Measurements from ENCODE around the gene LCLAT1. TPM values are rescaled to one million over a fixed set of nuclear protein-coding genes. Genes with fewer than 3 reads are reported as not detected.

LCLAT1 gene
- total and polyA plus RNA-seq, 4 donors: 2.4 to 14.6 (median 10.7) TPM

DNA sequence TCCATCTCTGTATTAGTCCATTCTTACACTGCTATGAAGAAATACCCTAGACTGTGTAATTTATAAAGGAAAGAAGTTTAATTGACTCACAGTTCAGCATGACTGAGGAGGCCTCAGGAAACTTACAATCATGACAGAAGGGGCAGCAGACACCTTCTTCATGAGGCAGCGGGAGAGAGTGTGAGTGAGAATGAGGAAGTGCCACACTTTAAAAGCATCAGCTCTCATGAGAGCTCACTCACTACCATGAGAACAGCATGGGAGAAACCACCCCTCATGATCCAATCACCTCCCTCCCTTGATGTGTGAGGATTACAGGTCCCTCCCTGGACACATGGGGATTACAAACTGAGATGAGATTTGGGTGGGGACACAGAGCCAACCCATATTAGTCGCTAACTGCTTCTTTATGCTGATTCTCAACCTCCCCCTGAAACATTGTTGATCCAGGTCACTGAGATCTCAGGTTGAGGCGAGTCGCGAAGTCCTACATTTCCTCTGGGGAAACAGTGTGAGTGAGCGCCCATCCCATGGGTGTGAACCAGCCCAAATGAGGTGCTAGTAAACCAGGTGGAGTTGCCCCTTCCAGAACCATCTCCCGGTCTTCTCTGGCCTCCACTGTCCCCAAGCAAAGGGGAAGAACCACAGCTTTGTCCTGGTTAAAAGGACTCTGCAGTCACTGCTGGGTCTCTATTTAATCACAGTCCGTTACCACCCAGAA lies 236.3 kb downstream of the LCLAT1 start (continued):
- TF ChIP-seq GABPA (IDR thresholded peaks at IDR 0.05 in 1 of 2, conservative IDR thresholded peaks at IDR 0.05 in 1 of 2): no peak
- no peak for TF ChIP-seq SP1 (IDR thresholded peaks at IDR 0.05)
- TF ChIP-seq NR2F2 (IDR thresholded peaks at IDR 0.05): no peak
- TF ChIP-seq, protein P1, sequence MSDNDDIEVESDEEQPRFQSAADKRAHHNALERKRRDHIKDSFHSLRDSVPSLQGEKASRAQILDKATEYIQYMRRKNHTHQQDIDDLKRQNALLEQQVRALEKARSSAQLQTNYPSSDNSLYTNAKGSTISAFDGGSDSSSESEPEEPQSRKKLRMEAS (IDR thresholded peaks at IDR 0.05): no peak
- TF ChIP-seq RAD21 (IDR thresholded peaks at IDR 0.05): no peak

- no peak overlapping the region for H3K4me3 ChIP-seq (ENCODE audit: low read depth in 1 of 3, low read length in 3 of 3)
- no peaks in the 10 kb centered on the region for H3K4me1 ChIP-seq (ENCODE audit: control insufficient read depth in 4 of 4, insufficient read depth in 4 of 4, low read length in 3 of 4)
- no peaks in the 10 kb centered on the region for H3K36me3 ChIP-seq (ENCODE audit: control insufficient read depth in 4 of 4, insufficient read depth in 3 of 4, low read depth in 1 of 4, low read length in 3 of 4)
- no peak overlapping the region for H3K27ac ChIP-seq (ENCODE audit: low read depth in 1 of 2, low read length in 2 of 2)
- 91% methylated on average over 8 of the region's 8 CpGs for WGBS
- TF ChIP-seq, protein P2, sequence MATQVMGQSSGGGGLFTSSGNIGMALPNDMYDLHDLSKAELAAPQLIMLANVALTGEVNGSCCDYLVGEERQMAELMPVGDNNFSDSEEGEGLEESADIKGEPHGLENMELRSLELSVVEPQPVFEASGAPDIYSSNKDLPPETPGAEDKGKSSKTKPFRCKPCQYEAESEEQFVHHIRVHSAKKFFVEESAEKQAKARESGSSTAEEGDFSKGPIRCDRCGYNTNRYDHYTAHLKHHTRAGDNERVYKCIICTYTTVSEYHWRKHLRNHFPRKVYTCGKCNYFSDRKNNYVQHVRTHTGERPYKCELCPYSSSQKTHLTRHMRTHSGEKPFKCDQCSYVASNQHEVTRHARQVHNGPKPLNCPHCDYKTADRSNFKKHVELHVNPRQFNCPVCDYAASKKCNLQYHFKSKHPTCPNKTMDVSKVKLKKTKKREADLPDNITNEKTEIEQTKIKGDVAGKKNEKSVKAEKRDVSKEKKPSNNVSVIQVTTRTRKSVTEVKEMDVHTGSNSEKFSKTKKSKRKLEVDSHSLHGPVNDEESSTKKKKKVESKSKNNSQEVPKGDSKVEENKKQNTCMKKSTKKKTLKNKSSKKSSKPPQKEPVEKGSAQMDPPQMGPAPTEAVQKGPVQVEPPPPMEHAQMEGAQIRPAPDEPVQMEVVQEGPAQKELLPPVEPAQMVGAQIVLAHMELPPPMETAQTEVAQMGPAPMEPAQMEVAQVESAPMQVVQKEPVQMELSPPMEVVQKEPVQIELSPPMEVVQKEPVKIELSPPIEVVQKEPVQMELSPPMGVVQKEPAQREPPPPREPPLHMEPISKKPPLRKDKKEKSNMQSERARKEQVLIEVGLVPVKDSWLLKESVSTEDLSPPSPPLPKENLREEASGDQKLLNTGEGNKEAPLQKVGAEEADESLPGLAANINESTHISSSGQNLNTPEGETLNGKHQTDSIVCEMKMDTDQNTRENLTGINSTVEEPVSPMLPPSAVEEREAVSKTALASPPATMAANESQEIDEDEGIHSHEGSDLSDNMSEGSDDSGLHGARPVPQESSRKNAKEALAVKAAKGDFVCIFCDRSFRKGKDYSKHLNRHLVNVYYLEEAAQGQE (IDR thresholded peaks at IDR 0.05): no peak
- no peak for TF ChIP-seq SP1 (IDR thresholded peaks at IDR 0.05)
- no peaks in the 10 kb centered on the region for H3K27me3 ChIP-seq (ENCODE audit: control insufficient read depth in 4 of 4, insufficient read depth in 4 of 4, low read length in 3 of 4)
- DNase-seq (ENCODE audit: low spot score): peak; percentile 8
- no peak overlapping the region for H3K9ac ChIP-seq (ENCODE audit: low read depth in 1 of 2, low read length in 2 of 2)
- H3K9me3 ChIP-seq (ENCODE audit: control insufficient read depth in 4 of 4, low read length in 3 of 4): no peaks in the 10 kb centered on the region
Observed at GRCh38 chr2:30684026-30684425, 237.0 kb downstream of the LCLAT1 start.

- TF ChIP-seq CTCF (IDR thresholded peaks at IDR 0.05; ENCODE audit: low read depth, low read length, missing input control) (no peak), YY1 (IDR thresholded peaks at IDR 0.05) (no peak)
- Histone ChIP-seq H3K9ac (ENCODE audit: low read depth in 1 of 2, low read length in 2 of 2) (no peak overlapping the region), H3K36me3 (ENCODE audit: control insufficient read depth in 4 of 4, insufficient read depth in 3 of 4, low read depth in 1 of 4, low read length in 3 of 4) (no peaks in the 10 kb centered on the region), H3K27ac (ENCODE audit: low read depth in 1 of 2, low read length in 2 of 2) (no peak overlapping the region), H3K4me1 (ENCODE audit: control insufficient read depth in 4 of 4, insufficient read depth in 4 of 4, low read length in 3 of 4) (no peaks in the 10 kb centered on the region), H3K4me3 (ENCODE audit: low read depth in 1 of 3, low read length in 3 of 3) (no peak overlapping the region), H3K27me3 (ENCODE audit: control insufficient read depth in 4 of 4, insufficient read depth in 4 of 4, low read length in 3 of 4) (no peaks in the 10 kb centered on the region), H3K9me3 (ENCODE audit: control insufficient read depth in 4 of 4, low read length in 3 of 4) (no peaks in the 10 kb centered on the region)
- no peak for DNase-seq (ENCODE audit: low spot score)
- 88% methylated on average over 5 of the region's 5 CpGs for WGBS
Observed at GRCh38 chr2:30684516-30684915, 237.5 kb downstream of the LCLAT1 start.

DNA sequence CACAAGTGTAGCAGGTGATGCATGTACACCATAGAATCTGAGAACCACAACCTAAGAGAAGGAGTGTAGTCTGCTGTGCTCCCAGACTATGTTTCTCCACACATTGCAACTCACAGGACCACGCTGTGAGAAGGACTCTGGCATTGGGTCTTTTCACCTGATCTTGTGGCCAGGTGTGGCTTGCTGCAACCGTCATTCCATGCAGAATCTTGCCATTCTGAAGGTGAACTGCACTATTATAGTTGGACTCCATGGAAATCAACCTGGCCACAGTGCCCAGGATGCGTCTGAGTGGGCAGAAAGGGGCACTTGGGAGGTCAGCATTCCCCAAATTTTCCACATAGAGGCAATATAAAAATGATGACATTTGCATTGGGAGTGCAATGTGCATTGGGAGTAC lies 237.9 kb downstream of the LCLAT1 start:
- 95% methylated on average over 3 of the region's 3 CpGs for WGBS
- Histone ChIP-seq H3K9me3 (ENCODE audit: control insufficient read depth in 4 of 4, low read length in 3 of 4) (no peaks in the 10 kb centered on the region), H3K4me3 (ENCODE audit: low read depth in 1 of 3, low read length in 3 of 3) (no peak overlapping the region), H3K9ac (ENCODE audit: low read depth in 1 of 2, low read length in 2 of 2) (no peak overlapping the region), H3K36me3 (ENCODE audit: control insufficient read depth in 4 of 4, insufficient read depth in 3 of 4, low read depth in 1 of 4, low read length in 3 of 4) (no peaks in the 10 kb centered on the region), H3K4me1 (ENCODE audit: control insufficient read depth in 4 of 4, insufficient read depth in 4 of 4, low read length in 3 of 4) (no peaks in the 10 kb centered on the region), H3K27me3 (ENCODE audit: control insufficient read depth in 4 of 4, insufficient read depth in 4 of 4, low read length in 3 of 4) (no peaks in the 10 kb centered on the region), H3K27ac (ENCODE audit: low read depth in 1 of 2, low read length in 2 of 2) (no peak overlapping the region)
- DNase-seq (ENCODE audit: low spot score): peak; percentile 9
- no peak for TF ChIP-seq NR2F2 (IDR thresholded peaks at IDR 0.05)
- TF ChIP-seq HNF4G (IDR thresholded peaks at IDR 0.05): no peak
- TF ChIP-seq SP1 (IDR thresholded peaks at IDR 0.05): no peak
- TF ChIP-seq FOXA1 (IDR thresholded peaks at IDR 0.05): no peak
- TF ChIP-seq, protein P2 (IDR thresholded peaks at IDR 0.05): no peak
- no peak for TF ChIP-seq FOXA2 (IDR thresholded peaks at IDR 0.05)
- TF ChIP-seq, protein P1 (IDR thresholded peaks at IDR 0.05): no peak
- TF ChIP-seq JUND (IDR thresholded peaks at IDR 0.05): no peak
- TF ChIP-seq ATF3 (IDR thresholded peaks at IDR 0.05): no peak
- TF ChIP-seq TAF1 (conservative IDR thresholded peaks at IDR 0.05): no peak
- TF ChIP-seq EGR1 (IDR thresholded peaks at IDR 0.05; ENCODE audit: low read depth in 2 of 2): no peak
